OCI-LY3 (cell line): Measurements from ENCODE around the gene UBAC2.

Experiments used
- H2AFZ ChIP-seq: fragments of 200-600, 300-600 bp; shearing (Covaris generic); 2 replicates; pipeline ENCODE4 v1.6.0; 2014; ENCODE audit warnings: antibody characterized with exemption, low read depth, low read length
- H3K27ac ChIP-seq: fragments of 200-600, 300-600 bp; sonication (generic); 2 replicates; pipeline ENCODE4 v1.5.1; 2014; ENCODE audit warnings: mild to moderate bottlenecking, low read length, moderate library complexity, mixed read lengths
- H3K27me3 ChIP-seq: fragments of 200-600, 300-600 bp; sonication (generic); 2 replicates; pipeline ENCODE4 v1.6.1; 2014; ENCODE audit warnings: low read depth, low read length, mixed read lengths
- H3K36me3 ChIP-seq: fragments of 200-600, 300-600 bp; sonication (generic); replicated peaks from 2 replicates; pipeline ENCODE3; 2014; ENCODE audit warnings: low read depth, low read length, mixed read lengths
- H3K4me1 ChIP-seq: fragments of 300-600, 200-600 bp; sonication (generic); 2 replicates; pipeline ENCODE4 v1.6.1; 2014; ENCODE audit warnings: low read length, mixed read lengths
- H3K4me2 ChIP-seq: fragments of 200-600, 300-600 bp; sonication (generic); 2 replicates; pipeline ENCODE4 v1.6.1; 2014; ENCODE audit warnings: low read length, mixed read lengths
- H3K4me3 ChIP-seq: fragments of 300-600, 200-600 bp; sonication (generic); 2 replicates; pipeline ENCODE4 v1.5.1; 2014; ENCODE audit warnings: antibody characterized with exemption, mild to moderate bottlenecking, low read length, moderate library complexity
- H3K79me2 ChIP-seq: fragments of 300-600, 200-600 bp; shearing (Covaris generic); 2 replicates; pipeline ENCODE4 v1.6.1; 2014; ENCODE audit warnings: mild to moderate bottlenecking, low read length, mixed read lengths
- H3K9ac ChIP-seq: fragments of 300-600, 200-600 bp; shearing (Covaris generic); 2 replicates; pipeline ENCODE4 v1.6.0; 2014; ENCODE audit warnings: mild to moderate bottlenecking, low read length, moderate library complexity
- H3K9me3 ChIP-seq: fragments of 200-600, 300-600 bp; shearing (Covaris generic); 2 replicates; pipeline ENCODE4 v1.6.1; 2014; ENCODE audit warnings: low read length, mixed read lengths; ENCODE audit not compliant: insufficient read depth
- H4K20me1 ChIP-seq: fragments of 200-600, 300-600 bp; sonication (generic); 2 replicates; pipeline ENCODE4 v1.6.1; 2016; ENCODE audit warnings: low read length, mixed read lengths; ENCODE audit not compliant: insufficient read depth
- CTCF ChIP-seq: fragments of 200-600, 300-600 bp; sonication (generic); IDR thresholded peaks from 2 replicates; pipeline ENCODE4 v1.5.1; 2014; ENCODE audit warnings: antibody characterized with exemption, low read length, low read depth
- EZH2phosphoT487 ChIP-seq: fragments of 200-600 bp; shearing (Covaris generic); IDR thresholded peaks from 2 replicates; pipeline ENCODE4 v1.6.1; 2018; ENCODE audit warnings: antibody characterized with exemption, mixed run types, low read depth

UBAC2 gene

GRCh38 chr13:99206226-99206625, 5.6 kb downstream of the UBAC2 start:
- peaks cover 90% of the 10 kb centered on the region for H4K20me1 ChIP-seq
- peaks cover 22% of the 10 kb centered on the region for H3K36me3 ChIP-seq
- H3K4me3 ChIP-seq, result no peak overlapping the region
- no peak for TF ChIP-seq CTCF
- no peak for TF ChIP-seq EZH2phosphoT487
- H2AFZ ChIP-seq, result no peak overlapping the region
- peaks cover 47% of the 10 kb centered on the region for H3K27me3 ChIP-seq
- no peak overlapping the region for H3K4me2 ChIP-seq
- no peak overlapping the region for H3K27ac ChIP-seq
- H3K4me1 ChIP-seq, result peaks cover 28% of the 10 kb centered on the region
- peaks cover 57% of the 10 kb centered on the region for H3K79me2 ChIP-seq
- H3K9me3 ChIP-seq, result no peaks in the 10 kb centered on the region
- no peak overlapping the region for H3K9ac ChIP-seq

- Histone ChIP-seq H3K4me2 (no peak overlapping the region), H3K27me3 (peaks cover 47% of the 10 kb centered on the region), H3K9ac (no peak overlapping the region), H3K4me3 (no peak overlapping the region), H4K20me1 (peaks cover 92% of the 10 kb centered on the region), H2AFZ (no peak overlapping the region), H3K79me2 (peaks cover 57% of the 10 kb centered on the region), H3K4me1 (peaks cover 27% of the 10 kb centered on the region), H3K27ac (no peak overlapping the region), H3K36me3 (peaks cover 22% of the 10 kb centered on the region), H3K9me3 (no peaks in the 10 kb centered on the region)
- TF ChIP-seq EZH2phosphoT487, result no peak
- no peak for TF ChIP-seq CTCF
These were observed 6.2 kb downstream of the UBAC2 start for GRCh38 chr13:99206873-99207272.

- TF ChIP-seq CTCF, result no peak
- TF ChIP-seq EZH2phosphoT487, result no peak
- H4K20me1 ChIP-seq, result peaks cover 92% of the 10 kb centered on the region
- no peak overlapping the region for H2AFZ ChIP-seq
- H3K4me1 ChIP-seq, result peaks cover 24% of the 10 kb centered on the region
- peaks cover 52% of the 10 kb centered on the region for H3K79me2 ChIP-seq
- no peak overlapping the region for H3K9ac ChIP-seq
- no peak overlapping the region for H3K4me2 ChIP-seq
- no peak overlapping the region for H3K27ac ChIP-seq
- no peak overlapping the region for H3K4me3 ChIP-seq
- peaks cover 22% of the 10 kb centered on the region for H3K36me3 ChIP-seq
- H3K9me3 ChIP-seq, result no peaks in the 10 kb centered on the region
- H3K27me3 ChIP-seq, result peaks cover 40% of the 10 kb centered on the region
These were observed 6.9 kb downstream of the UBAC2 start for GRCh38 chr13:99207511-99207910.

DNA sequence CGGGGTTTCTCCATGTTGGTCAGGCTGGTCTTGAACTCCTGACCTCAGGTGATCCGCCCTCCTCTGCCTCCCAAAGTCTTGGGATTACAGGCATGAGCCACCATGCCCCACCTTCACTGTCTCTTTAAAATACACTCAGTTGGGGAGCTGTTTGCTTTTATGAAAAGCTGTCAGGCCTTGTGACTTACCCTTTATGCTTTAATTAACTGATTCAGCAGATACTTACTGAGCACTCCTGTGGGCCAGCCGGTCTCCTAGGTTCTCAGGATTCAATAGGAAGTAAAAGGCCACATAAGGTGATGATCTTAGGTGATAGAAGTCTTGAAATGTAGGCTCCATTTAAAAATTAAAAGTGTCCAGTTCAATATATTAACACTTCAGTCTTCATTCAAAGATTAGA, 7.5 kb downstream of the UBAC2 start:
- Histone ChIP-seq H3K4me2 (no peak overlapping the region), H4K20me1 (peaks cover 93% of the 10 kb centered on the region), H3K4me1 (peaks cover 22% of the 10 kb centered on the region), H3K27ac (no peak overlapping the region), H2AFZ (no peak overlapping the region), H3K79me2 (peaks cover 51% of the 10 kb centered on the region), H3K4me3 (no peak overlapping the region), H3K9ac (no peak overlapping the region), H3K27me3 (peaks cover 37% of the 10 kb centered on the region), H3K9me3 (no peaks in the 10 kb centered on the region), H3K36me3 (peaks cover 22% of the 10 kb centered on the region)
- no peak for TF ChIP-seq EZH2phosphoT487
- no peak for TF ChIP-seq CTCF
